Measurements from ENCODE around the gene SORD. TPM values are rescaled to one million over a fixed set of nuclear protein-coding genes. Genes with fewer than 3 reads are reported as not detected.
A peak's percentile ranks its signal among the peaks of the same experiment; 100 is the strongest.
"Not testable (repeated sequence)": the region's sequence is repeated elsewhere in the genome, so short reads cannot be mapped to it uniquely, and the experiment has no call there.

The SORD gene
- total and polyA plus RNA-seq, 9 of the 15 experiments (the other 6 are each of a cell fraction or from before 2014, with no cell fraction given) = 5.9 to 79.2 (median 29.6) TPM

- H3K9me1 ChIP-seq (ENCODE audit: control insufficient read depth, insufficient read depth, low read length); H3K27me3 ChIP-seq (ENCODE audit: control insufficient read depth in 2 of 2, insufficient read depth in 2 of 2, low read length in 2 of 2); BruUV-seq (replicated peaks); H3K4me3 ChIP-seq; CTCF ChIA-PET (ENCODE audit: low intra/inter-chr PET ratio); H3K9me3 ChIP-seq (replicated peaks; ENCODE audit: control insufficient read depth, insufficient read depth, low read depth, low read length); intact Hi-C loops (cut with micrococcal nuclease); H3K4me2 ChIP-seq (ENCODE audit: insufficient read depth, low read length); H3K9ac ChIP-seq (ENCODE audit: insufficient read depth in 1 of 2, low read depth in 2 of 2, low read length in 2 of 2); H3K79me2 ChIP-seq (ENCODE audit: control insufficient read depth, insufficient read depth, low read length); H3K27ac ChIP-seq (ENCODE audit: extremely low read depth, low read depth, low read length); H3K36me3 ChIP-seq (ENCODE audit: control insufficient read depth, insufficient read depth, low read length); H2AFZ ChIP-seq (ENCODE audit: low read depth, low read length); H4K20me1 ChIP-seq (replicated peaks; ENCODE audit: control insufficient read depth, insufficient read depth, low read length); H3K4me1 ChIP-seq (replicated peaks in 1 of 2; ENCODE audit: control insufficient read depth in 2 of 2, insufficient read depth in 2 of 2, low read length in 2 of 2): not testable (repeated sequence)
- peak in 1 of 4 experiments; percentile 17 for DNase-seq (ENCODE audit: extremely low read depth in 1 of 4, low spot score in 3 of 4)
- TF ChIP-seq RAD21 (CRISPR knock-in tag; conservative IDR thresholded peaks at IDR 0.05 in 1 of 2, IDR thresholded peaks at IDR 0.05 in 1 of 2) (0 out of 4 replicates have a peak, but pooled peaks of 1 of the 2 experiments have one; percentile 17), CTCF (IDR thresholded peaks at IDR 0.05 in 2 of 3, conservative IDR thresholded peaks at IDR 0.05 in 1 of 3; ENCODE audit: insufficient read depth in 2 of 3, low read depth in 1 of 3, low read length in 3 of 3) (peak; percentile 11 to 27 (median 16); a peak in 1 of 6 replicates)
- ATAC-seq = peak; percentile 63; the same call in 2 of the 3 replicates
- POLR2A ChIA-PET = interaction anchor here (0.6 kb wide), 1 partner anchor 21 kb away, joined by 3 read pairs; no protein-coding TSS in a partner anchor
- WGBS (ENCODE audit: insufficient coverage, low coverage, missing lambda C conversion rate) = 6% methylated on average over 4 of the region's 5 CpGs
- FAIRE-seq = peak; percentile 82
- in situ Hi-C loops (cut with MboI) = loop anchor here (5.0 kb wide), 1 partner anchor 92 kb away; no protein-coding TSS in a partner anchor
Observed at GRCh38 chr15:44988870-44989219, 34.1 kb upstream of the SORD start.

- H3K9me1 ChIP-seq (ENCODE audit: control insufficient read depth, insufficient read depth, low read length); H3K27ac ChIP-seq (ENCODE audit: extremely low read depth, low read depth, low read length); POLR2A ChIA-PET; H3K4me2 ChIP-seq (ENCODE audit: insufficient read depth, low read length); H4K20me1 ChIP-seq (replicated peaks; ENCODE audit: control insufficient read depth, insufficient read depth, low read length); DNase-seq (ENCODE audit: extremely low read depth in 1 of 4, low spot score in 3 of 4); H3K9ac ChIP-seq (ENCODE audit: insufficient read depth in 1 of 2, low read depth in 2 of 2, low read length in 2 of 2); CTCF ChIA-PET (ENCODE audit: low intra/inter-chr PET ratio); H3K9me3 ChIP-seq (replicated peaks; ENCODE audit: control insufficient read depth, insufficient read depth, low read depth, low read length); in situ Hi-C loops (cut with MboI); H3K79me2 ChIP-seq (ENCODE audit: control insufficient read depth, insufficient read depth, low read length); FAIRE-seq; H3K4me3 ChIP-seq; BruUV-seq (replicated peaks); H3K4me1 ChIP-seq (replicated peaks in 1 of 2; ENCODE audit: control insufficient read depth in 2 of 2, insufficient read depth in 2 of 2, low read length in 2 of 2); intact Hi-C loops (cut with micrococcal nuclease); ATAC-seq; H3K27me3 ChIP-seq (ENCODE audit: control insufficient read depth in 2 of 2, insufficient read depth in 2 of 2, low read length in 2 of 2); H3K36me3 ChIP-seq (ENCODE audit: control insufficient read depth, insufficient read depth, low read length): not testable (repeated sequence)
- WGBS (ENCODE audit: insufficient coverage, low coverage, missing lambda C conversion rate) = 12% methylated on average over 3 of the region's 3 CpGs
- H2AFZ ChIP-seq (ENCODE audit: low read depth, low read length) = peak overlapping the region; percentile 28; the same call in 1 of the 2 replicates
Observed at GRCh38 chr15:44997632-44998031, 25.4 kb upstream of the SORD start.

All from K562 (cell line).